GM19240 (cell line): ENCODE data around the gene RASAL2.

ENCODE experiments used
- DNase-seq: peaks from one replicate; pipeline ENCODE4 v3.0.0; 2011; ENCODE audit warnings: low spot score; ENCODE audit not compliant: insufficient read length

Gene RASAL2

GRCh38 chr1:178442925-178443324 lies 349.0 kb downstream of the RASAL2 start:
- DNase-seq, result no peak

- no peak for DNase-seq
These were observed 357.0 kb downstream of the RASAL2 start for GRCh38 chr1:178450871-178451270.

GRCh38 chr1:178451529-178451928 lies 357.6 kb downstream of the RASAL2 start:
- no peak for DNase-seq

GRCh38 chr1:178452013-178452412 lies 358.1 kb downstream of the RASAL2 start:
- no peak for DNase-seq

GRCh38 chr1:178456472-178456871 lies 362.6 kb downstream of the RASAL2 start:
- no peak for DNase-seq

- DNase-seq, result no peak
These were observed 363.7 kb downstream of the RASAL2 start for GRCh38 chr1:178457651-178458050.

- DNase-seq, result no peak
These were observed 364.3 kb downstream of the RASAL2 start for GRCh38 chr1:178458203-178458602.

- DNase-seq, result no peak
These were observed 367.2 kb downstream of the RASAL2 start for GRCh38 chr1:178461104-178461503.

- DNase-seq, result no peak
These were observed 367.8 kb downstream of the RASAL2 start for GRCh38 chr1:178461701-178462100.

- DNase-seq, result no peak
These were observed 370.2 kb downstream of the RASAL2 start for GRCh38 chr1:178464141-178464540.

- no peak for DNase-seq
These were observed 370.7 kb downstream of the RASAL2 start for GRCh38 chr1:178464566-178464965.

GRCh38 chr1:178465011-178465410 lies 371.1 kb downstream of the RASAL2 start:
- DNase-seq, result no peak

GRCh38 chr1:178467837-178468236 lies 373.9 kb downstream of the RASAL2 start:
- DNase-seq, result no peak

- DNase-seq, result no peak
These were observed 376.6 kb downstream of the RASAL2 start for GRCh38 chr1:178470411-178470960.

GRCh38 chr1:178472531-178472930 lies 378.6 kb downstream of the RASAL2 start:
- no peak for DNase-seq

- no peak for DNase-seq
These were observed 383.5 kb downstream of the RASAL2 start for GRCh38 chr1:178477373-178477772.

GRCh38 chr1:178477841-178478240 lies 383.9 kb downstream of the RASAL2 start:
- no peak for DNase-seq

GRCh38 chr1:178483251-178483957 lies 389.5 kb downstream of the RASAL2 start:
- no peak for DNase-seq

- DNase-seq, result no peak
These were observed 390.9 kb downstream of the RASAL2 start for GRCh38 chr1:178484698-178485225.

GRCh38 chr1:178485541-178485981 lies 391.7 kb downstream of the RASAL2 start:
- no peak for DNase-seq

GRCh38 chr1:178486100-178487069 lies 392.5 kb downstream of the RASAL2 start:
- DNase-seq, result no peak
